ENCODE results near the gene RASA3. TPM values are rescaled to one million over a fixed set of nuclear protein-coding genes. Genes with fewer than 3 reads are reported as not detected.

RASA3 gene
- total RNA-seq, 1 donor from 2014 or later: 9.3 TPM

GRCh38 chr13:113962386-113962785, 170.0 kb downstream of the RASA3 start:
- Mint-ChIP-seq H3K36me3 (no peaks in the 10 kb centered on the region), H3K4me1 (ENCODE audit: unreplicated experiment) (no peaks in the 10 kb centered on the region), H3K9me3 (peaks cover 10% of the 10 kb centered on the region), H3K27ac (no peak overlapping the region), H3K27me3 (no peaks in the 10 kb centered on the region), H3K4me3 (no peak overlapping the region)
- TF ChIP-seq CTCF (conservative IDR thresholded peaks at IDR 0.05): no peak
- DNase-seq (ENCODE audit: extremely low spot score, unreplicated experiment): no peak

GRCh38 chr13:113960276-113960948, 172.0 kb downstream of the RASA3 start:
- H3K27ac Mint-ChIP-seq: no peak overlapping the region
- H3K4me3 Mint-ChIP-seq: no peak overlapping the region
- no peaks in the 10 kb centered on the region for H3K4me1 Mint-ChIP-seq (ENCODE audit: unreplicated experiment)
- no peaks in the 10 kb centered on the region for H3K27me3 Mint-ChIP-seq
- peaks cover 10% of the 10 kb centered on the region for H3K9me3 Mint-ChIP-seq
- no peak for DNase-seq (ENCODE audit: extremely low spot score, unreplicated experiment)
- H3K36me3 Mint-ChIP-seq: no peaks in the 10 kb centered on the region
- TF ChIP-seq CTCF (conservative IDR thresholded peaks at IDR 0.05): no peak

- no peak for DNase-seq (ENCODE audit: extremely low spot score, unreplicated experiment)
- H3K9me3 Mint-ChIP-seq: peaks cover 10% of the 10 kb centered on the region
- no peak for TF ChIP-seq CTCF (conservative IDR thresholded peaks at IDR 0.05)
- H3K36me3 Mint-ChIP-seq: no peaks in the 10 kb centered on the region
- H3K27ac Mint-ChIP-seq: no peak overlapping the region
- H3K27me3 Mint-ChIP-seq: no peaks in the 10 kb centered on the region
- H3K4me3 Mint-ChIP-seq: no peak overlapping the region
- no peaks in the 10 kb centered on the region for H3K4me1 Mint-ChIP-seq (ENCODE audit: unreplicated experiment)
These were observed 173.2 kb downstream of the RASA3 start for GRCh38 chr13:113959198-113959597.

- Mint-ChIP-seq H3K4me3 (no peak overlapping the region), H3K9me3 (peaks cover 10% of the 10 kb centered on the region), H3K36me3 (no peaks in the 10 kb centered on the region), H3K27ac (no peak overlapping the region), H3K4me1 (ENCODE audit: unreplicated experiment) (no peaks in the 10 kb centered on the region), H3K27me3 (no peaks in the 10 kb centered on the region)
- no peak for TF ChIP-seq CTCF (conservative IDR thresholded peaks at IDR 0.05)
- DNase-seq (ENCODE audit: extremely low spot score, unreplicated experiment): no peak
These were observed 174.1 kb downstream of the RASA3 start for GRCh38 chr13:113958373-113958772.

GRCh38 chr13:113956571-113956970, 175.9 kb downstream of the RASA3 start:
- Mint-ChIP-seq H3K4me3 (no peak overlapping the region), H3K27ac (no peak overlapping the region), H3K4me1 (ENCODE audit: unreplicated experiment) (no peaks in the 10 kb centered on the region), H3K9me3 (peaks cover 10% of the 10 kb centered on the region), H3K36me3 (no peaks in the 10 kb centered on the region), H3K27me3 (no peaks in the 10 kb centered on the region)
- DNase-seq (ENCODE audit: extremely low spot score, unreplicated experiment): no peak
- TF ChIP-seq CTCF (conservative IDR thresholded peaks at IDR 0.05): no peak
